HG03095 (cell line): ENCODE data around the gene SLC25A13.

Experiments
- ATAC-seq: cut with Tn5 transposase; IDR thresholded peaks from one replicate; pipeline ENCODE4 v1.9.1; 2021; ENCODE audit warnings: moderate library complexity; ENCODE audit not compliant: unreplicated experiment

Gene SLC25A13

DNA sequence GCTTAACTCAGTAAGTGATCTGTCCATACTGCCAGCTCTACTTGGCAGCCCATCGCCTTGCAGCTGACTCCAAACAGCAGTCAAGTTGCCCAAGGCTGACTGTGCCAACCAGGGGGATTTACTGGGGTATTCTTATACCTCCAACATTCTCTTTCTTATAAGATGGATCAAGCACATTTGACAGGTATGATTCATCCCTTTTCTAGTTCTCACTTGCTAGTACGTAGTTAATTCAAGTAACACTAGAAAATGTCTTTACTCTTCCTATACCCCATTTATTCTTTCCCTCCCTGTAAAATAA, 77.0 kb downstream of the SLC25A13 start:
- no peak for ATAC-seq

DNA sequence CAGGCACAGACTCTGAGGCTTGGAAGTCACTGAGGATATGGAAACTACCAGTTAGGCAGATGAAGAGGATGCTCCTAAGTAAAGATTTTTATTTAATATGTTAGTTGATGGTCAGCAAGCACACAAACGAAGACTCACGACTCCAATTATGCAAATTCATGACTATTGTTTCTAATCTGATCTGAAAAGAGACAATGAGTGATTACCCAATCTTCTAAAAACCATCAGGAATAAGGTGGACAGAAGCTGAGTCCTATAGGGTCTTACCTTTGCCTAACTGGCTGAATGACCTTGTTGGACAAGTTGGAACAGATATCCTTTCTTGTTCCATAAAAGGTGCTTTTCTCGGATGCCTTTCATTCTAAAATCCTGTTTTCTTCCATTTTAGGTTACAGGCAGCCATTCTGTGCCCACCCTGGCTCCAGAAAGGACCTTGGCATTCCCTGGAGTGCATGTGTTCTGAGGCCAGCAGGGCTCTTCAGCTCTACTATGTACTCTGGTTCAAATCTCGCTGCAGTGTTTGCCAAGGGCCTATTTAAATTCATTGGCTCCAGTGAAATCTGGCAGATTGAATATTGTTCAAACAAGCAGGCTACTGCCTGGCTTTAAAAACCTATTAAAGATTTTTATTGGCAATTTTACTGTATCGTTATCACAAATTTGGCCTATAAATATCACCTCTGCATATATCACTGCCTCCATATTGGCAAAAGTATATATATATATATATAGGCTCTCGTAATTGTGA, 77.5 kb downstream of the SLC25A13 start:
- ATAC-seq: no peak

DNA sequence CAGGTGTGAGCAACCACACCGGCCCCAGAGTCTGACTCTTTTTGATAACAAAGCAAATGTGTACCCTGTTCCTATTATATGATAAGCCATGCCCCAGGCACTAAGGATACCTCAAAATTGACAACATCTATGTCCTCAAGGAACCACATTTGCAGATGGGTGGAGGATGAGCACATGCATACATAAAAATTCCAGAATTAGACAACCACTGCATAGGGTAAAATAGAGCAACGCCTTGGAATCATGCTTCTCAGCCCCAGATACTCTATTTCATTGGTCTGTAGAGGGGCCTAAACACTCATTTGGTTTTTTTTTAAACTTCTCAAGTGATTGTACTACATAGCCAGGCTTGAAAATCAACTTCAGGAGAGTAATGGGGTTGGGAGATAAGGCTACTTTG, 78.7 kb downstream of the SLC25A13 start:
- ATAC-seq: no peak

DNA sequence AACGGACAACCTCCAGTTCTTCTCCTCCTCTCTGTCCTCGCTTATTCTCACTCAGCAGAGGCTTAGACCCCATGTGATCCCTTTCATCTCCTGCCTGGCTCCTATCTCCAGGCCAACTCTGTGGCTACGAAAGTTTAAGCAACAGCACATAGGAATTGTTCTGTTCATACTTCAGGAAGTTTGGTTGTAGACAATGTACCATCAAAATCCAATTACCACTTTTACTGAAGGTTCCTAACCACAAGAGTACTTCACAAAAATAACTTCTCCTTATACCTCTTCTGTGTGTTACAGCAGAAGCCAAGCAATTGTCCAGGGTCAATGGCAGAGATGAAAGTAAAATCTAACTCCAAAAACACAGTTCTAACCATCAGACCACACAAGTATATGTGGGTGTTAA, 80.0 kb downstream of the SLC25A13 start:
- no peak for ATAC-seq

DNA sequence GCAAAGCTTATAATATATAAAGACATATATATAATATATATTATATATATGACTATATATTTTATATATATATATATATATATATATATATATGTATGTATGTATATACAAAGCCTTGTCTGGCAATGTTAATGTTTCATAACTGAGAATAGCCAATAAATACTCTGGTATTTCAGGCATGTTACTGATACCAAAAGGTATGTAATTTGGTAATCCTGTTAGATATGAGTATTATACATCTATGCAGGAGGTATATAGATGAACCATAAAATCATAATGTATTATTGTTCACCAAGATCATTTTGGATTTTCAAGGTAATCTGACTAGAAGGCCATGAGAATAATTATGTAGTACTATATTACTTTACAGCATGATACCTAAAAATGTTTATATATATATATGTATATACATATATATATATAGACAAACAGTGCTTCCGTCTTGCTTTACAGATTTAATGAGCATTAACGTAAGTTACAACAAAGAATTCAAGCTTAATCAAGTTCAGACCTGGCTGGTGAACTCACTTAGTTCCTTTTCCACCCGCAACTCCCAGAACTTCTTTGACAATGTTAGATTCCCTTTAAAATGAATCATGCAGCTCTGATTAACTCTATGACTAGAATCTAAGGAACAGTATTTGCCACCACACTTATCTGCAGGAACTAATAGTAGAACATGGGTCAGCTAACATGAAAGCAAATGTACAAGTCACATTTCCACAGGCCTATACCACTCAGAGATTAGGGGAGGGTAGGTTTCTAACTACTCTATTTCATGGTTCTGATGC, 82.7 kb downstream of the SLC25A13 start:
- no peak for ATAC-seq

DNA sequence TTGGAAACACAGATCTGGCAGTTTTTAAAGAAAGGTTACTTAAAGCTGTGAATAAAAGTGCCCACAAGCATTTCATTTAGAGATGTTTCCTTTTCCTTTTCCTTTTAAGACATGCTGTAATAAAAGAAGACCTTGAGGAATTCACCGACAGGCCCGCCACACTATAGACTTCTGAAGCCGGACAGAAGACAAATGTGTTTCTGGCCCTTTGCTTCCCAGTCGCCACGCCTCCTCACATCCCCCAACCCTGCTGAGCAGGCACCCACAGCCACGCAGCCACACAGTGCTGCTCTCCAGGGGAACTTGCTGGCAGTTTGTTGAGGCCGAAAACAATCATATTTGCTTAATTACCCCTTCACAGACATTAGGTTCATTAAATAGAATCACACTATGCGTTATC, 83.4 kb downstream of the SLC25A13 start:
- no peak for ATAC-seq

DNA sequence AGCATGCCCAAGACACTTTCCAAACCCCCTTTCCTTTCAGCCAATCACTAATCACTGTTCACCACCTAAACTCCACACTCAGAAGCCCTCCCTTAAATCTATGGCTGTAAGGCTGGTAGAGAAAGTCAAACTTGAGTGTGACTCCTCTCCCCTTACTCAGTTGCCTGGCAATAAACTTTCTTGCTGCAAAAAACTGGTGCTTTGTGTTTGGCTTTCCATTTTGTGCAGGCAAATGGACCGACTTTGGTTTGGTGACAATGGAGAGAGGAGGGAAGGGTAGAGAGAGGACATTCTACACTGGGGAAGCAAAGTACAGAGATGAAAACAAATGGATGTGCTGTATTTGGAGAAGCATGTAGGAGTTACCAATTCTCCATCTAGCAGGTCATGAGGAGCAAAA, 84.9 kb downstream of the SLC25A13 start:
- no peak for ATAC-seq

DNA sequence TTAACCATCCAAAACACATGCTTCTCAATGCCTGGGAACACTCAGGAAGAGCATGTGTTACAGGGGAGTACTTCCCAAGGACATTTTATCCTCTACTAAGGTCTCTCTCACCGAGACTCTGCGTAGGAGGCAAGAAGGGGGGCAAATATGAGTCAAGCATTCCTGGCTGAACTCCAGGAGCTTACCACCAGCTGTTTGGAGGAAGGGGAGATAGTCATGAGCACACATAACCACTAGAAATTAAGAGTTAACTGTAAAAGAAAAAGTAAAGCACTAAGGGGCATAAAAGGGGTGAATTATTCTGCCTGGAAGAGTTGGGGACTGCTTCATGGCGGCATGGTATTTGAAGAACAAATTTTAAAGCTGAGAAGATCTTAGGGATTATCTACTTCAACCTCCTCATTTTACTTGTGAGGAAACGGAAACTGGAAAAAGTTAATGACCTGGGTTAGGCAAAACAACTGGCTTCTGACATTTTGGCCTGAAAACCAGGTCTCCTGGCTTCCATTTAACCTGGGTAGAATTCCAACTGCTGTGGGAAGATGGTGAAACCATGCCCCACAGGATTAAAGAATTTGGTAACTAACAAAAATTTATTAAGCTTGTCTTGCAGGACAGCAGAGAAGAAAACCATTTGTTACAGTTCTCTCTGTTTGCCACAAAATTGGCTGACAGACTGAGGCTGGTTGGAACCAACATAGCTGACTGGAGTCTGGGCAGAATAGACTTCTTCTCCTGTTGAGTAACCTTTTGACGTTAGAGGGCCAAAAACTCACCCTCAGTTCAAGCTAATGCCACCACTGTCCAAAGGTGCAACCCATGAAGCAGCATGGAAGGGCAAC, 85.5 kb downstream of the SLC25A13 start:
- ATAC-seq: no peak

DNA sequence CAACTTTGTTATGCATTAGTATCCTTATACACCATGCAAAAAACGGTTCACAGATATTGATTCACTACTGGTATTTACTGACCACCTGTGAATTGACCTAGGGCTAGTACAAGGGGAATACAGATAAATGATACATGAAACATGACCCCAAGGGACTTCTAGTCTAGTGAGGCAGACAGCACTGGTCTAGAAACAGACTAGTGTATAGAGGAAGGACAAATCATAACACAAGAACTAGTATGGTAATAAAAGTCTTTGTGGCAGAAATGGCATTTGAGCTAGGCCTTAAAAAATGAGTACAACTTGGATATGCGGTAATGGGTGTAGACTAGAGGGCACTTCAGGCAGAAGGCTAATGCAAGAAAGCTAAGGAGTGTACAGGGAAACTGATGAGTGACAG, 86.6 kb downstream of the SLC25A13 start:
- no peak for ATAC-seq

DNA sequence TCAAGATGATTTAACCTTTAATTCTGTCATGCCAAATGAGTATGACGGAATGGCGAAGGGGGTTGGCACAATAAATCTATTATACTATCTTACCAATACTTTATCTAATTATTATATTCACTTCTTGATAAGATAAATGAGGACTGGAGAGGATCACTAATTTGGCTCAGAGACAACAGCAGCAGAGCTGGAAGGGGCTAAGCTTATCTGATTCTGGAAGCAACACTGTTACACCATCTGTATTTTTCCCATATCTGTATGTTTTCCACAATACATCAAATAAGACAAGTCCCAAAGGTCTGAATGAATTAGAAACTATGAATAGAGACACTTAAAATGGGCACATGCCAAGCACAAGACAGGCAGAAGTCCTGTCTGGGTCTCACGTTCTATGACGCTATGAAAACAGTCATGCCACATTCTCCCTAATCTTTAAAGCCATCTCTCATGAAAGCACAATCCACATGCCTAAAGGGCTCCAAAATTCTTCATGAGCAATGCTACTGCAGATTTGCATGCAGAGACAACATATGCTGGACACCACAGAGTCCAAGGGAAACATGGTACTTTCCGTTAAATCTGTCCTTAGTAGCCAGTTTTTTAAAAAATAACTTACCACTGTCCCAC, 88.3 kb downstream of the SLC25A13 start:
- ATAC-seq: no peak

DNA sequence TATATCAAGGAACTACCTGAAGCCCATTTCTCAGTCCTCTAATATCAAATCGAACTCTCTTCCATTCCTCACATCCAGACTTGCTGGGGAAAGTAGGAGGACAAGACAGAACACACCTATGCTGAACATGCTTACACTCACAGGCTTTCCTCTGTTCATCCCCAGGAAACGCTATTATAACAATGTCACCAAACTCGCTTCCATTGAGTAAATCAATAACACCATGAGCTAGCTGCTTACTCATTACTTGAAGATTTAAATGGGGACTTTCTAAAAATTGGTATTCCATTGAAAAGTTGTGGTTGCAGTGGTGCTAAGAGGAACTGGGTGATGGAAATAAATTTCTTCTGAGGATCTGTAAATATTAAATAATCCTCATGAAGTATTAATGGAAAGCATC, 88.8 kb downstream of the SLC25A13 start:
- ATAC-seq: no peak

DNA sequence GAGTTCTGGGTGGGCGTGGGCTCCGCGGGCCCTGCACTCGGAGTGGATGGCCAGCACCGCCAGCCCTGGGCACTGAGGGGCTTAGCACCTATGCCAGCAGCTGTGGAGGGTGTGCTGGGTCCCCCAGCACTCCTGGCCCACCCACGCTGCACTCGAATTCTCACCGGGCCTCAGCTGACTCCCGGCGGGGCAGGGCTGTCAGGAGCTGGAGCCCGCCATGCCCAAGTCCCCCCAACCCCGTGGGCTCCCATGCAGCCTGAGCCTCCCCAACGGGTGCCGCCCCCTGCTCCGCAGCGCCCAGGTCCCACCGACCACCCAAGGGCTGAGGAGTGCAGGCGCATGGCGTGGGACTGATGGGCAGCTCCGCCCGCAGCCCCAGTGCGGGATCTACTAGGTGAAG, 93.1 kb downstream of the SLC25A13 start:
- ATAC-seq: no peak

DNA sequence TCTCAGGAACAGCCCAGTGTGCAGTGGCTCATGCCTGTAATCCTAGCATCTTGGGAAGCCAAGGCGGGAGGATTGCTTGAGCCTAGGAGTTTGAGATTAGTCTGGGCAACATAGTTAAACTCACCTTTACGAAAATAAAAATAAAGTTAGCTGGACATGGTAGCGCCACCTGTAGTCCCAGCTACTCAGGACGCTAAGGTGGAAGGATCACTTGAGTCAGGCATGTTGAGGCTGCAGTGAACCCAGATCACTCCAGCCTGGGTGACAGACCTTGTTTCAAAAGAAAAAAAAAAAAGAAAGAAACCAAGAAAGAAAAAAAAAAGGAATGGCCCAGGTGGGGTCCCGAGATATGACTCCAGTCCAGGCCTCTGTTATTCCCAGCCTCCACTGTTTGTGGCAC, 96.6 kb downstream of the SLC25A13 start:
- no peak for ATAC-seq

DNA sequence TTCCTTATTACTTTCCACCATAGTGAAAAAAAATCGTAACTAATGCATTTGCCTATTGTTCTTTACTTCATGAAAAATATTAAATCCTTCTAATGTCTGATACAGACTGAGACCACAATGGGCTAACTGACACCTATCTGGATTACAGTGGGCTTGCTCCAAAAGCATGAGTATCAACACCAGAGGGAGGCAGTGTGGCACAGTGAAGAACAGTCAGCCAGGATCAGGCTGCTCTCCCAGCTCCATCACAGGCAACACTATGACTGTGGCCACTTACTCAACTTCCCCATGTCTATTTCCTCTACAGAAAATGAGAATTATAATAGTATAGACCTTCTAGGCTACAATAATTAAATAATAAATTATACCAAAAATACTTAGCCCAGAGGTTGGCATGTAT, 97.2 kb downstream of the SLC25A13 start:
- no peak for ATAC-seq

DNA sequence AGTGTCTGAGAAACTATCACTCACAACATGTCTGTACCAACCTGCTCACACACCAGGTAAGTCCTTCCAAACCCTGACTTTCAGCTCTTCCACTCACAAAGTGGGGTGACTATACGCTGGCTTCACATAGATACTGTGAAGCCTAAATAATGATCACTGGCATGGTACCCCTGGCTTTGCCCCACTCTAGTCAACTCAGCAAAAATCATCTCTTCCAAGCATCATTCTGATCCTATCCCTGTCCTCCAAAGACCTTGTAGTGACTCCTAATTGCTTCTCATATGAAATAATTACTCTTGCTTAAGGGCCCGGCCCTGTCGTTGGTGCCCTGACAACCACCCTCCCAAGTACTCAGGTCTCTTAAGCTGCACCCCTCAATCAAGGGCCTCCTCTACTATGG, 97.8 kb downstream of the SLC25A13 start:
- ATAC-seq: no peak

DNA sequence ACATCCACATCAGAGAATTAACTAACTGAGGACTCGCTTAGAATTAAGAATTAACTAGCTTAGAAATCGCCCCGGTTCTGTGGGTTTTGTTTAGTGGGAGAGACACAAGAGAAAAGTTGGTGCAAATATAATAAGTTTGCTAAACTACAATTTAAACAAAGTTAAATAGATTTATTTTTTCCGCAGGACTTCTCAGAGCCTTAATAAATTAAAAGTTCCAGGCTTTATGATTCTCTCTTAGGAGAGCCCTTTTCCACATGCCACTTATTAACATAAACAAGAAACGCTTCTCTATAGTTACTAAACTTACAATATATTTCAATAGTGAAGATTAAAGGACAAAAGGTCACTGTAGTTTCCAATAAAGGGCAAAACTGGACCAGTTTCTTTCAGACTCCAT, 100.0 kb downstream of the SLC25A13 start:
- ATAC-seq: no peak

DNA sequence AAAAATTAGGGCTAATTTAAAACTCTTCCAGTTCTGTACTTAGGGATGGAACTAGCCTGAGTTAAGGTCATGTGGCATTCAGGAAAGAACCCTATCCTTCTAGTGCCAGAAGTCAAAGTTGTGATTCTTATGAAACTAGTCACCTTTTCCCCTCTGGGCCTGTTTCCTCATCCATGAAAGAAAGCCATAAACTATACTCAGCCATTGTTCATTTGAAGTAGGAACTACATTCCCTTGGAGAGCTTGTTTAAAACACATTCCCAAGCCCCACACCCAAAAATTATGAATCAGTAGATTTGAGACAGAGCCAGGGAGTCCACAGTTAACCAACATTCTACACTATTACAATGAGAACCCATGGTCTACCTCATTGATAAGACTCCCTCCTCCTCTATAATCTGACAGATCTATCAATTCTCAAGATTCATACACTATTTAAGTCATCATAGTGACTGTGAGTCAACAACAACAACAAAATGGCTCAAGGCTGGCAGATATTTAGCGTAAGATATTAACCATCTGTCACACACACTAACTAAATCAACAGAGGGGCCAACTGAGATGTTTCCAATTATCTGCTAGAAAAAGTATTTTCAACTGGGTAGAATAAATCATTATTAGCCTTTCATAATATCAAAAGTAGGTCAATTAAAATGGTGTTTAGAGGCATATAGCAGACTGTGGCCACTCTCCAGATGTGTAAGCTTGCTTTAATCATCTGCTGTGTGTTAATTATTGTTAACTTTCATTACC, 102.3 kb downstream of the SLC25A13 start:
- no peak for ATAC-seq

DNA sequence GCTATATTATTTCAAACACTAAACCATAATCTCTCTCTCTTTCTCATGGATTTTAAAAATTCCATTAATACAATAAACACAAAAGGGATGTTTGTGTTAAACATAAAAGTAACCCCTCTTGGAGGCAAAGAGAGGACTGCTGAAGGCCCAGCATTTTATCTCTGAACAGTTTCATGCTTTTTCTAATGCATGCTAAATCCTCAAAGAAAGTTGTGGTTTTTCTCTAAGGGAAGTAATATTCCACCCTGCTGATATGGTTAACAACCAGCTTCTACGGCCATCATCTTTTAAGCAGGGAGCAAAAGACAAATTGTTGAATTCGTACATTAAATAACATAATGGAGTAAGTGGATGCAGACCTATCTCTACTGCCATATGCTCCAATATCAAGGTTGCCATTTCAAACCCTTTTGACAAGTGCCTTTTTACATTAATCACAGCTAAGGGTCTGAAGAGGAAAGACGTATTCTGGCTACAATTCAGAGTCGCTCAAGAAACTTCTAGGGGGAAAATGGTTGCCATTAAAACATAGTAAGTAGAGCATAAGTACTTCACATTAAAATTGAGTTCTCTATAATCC, 103.1 kb downstream of the SLC25A13 start:
- no peak for ATAC-seq

DNA sequence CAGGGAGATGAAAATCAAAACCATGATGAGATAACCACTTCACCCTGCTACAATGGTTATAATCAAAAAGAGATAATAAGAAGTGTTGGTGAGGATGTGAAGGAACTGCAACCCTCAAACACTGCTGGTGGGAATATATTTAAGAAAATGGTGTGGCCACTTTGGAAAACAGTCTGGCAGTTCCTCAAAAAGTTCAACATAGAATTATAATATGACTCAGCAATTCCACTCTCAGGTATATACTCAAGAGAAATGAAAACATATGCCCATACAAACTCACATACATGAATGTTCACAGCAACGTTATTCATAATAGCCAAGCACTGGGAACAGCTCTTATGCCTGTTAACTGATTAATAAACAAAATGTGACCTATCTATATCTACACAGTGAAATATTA, 104.8 kb downstream of the SLC25A13 start:
- ATAC-seq: no peak

DNA sequence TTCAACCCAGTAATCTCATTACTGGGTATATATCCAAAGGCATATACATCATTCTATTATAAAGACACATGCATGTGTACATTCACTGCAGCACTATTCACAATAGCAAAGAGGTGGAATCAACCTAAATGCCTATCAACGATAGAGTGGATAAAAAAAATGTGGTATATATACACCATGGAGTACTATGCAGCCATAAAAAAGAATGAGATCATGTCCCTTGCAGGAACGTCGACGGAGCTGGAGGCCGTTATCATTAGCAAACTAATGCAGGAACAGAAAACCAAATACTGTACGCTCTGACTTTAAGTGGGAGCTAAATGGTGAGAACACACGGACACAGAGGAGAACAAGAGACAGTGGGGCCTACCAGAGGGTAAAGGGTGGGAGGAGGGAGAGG, 105.5 kb downstream of the SLC25A13 start:
- no peak for ATAC-seq
